Stimulated activated naive CD4-positive, alpha-beta T cell (primary cell): ENCODE results near the gene GANAB.
"Not testable (repeated sequence)": the region's sequence is repeated elsewhere in the genome, so short reads cannot be mapped to it uniquely, and the experiment has no call there.

Experiments used
- DNase-seq, 6 experiments: peaks; one replicate each; lab custom pipeline; 2025; lab: John Stamatoyannopoulos, UW

Gene GANAB

DNA sequence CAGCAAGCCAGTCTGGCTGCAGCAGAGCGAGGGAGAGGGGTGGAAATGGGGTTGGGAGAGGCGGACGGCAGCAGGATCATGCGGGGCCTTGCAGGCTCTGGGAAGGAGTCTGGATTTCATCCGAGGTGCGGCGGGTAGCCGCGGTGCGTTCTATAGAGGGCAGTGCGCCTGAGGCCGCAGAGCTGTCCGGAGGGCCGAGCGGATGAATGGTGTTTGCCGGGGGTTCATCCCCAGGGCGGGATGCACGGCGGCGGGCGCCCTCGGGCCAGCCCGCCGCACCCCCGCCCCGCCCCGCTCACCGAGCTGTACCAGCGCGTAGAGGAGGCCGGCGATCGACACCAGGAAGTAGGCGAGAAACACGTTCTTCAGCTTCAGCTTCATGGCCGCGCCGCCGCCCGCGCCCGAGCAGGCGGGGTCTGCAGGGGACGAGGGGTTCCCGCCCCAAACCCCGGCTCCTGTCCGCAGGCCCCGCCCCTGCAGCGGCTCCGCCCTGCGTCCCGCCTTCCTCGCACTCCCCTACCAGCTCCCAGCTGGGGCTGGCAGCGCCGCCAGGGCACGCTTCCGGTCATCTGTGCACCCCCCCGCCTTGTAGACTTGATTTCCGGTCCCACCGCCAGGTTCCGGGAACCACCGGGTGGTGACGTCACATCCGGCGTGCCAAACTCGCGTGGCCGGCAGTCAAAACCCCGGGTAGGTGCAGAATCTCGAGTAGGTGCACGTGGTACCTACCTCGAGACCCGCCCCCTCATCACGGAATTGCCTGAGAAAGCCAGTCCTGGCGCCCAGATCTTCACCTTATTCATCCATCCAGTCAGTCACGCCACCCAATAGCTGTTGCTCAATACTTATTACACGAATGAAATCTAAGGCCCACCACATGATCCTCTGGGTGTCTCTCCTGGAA lies 24.6 kb downstream of the GANAB start, which contains the start of gene B3GAT3:
Gene B3GAT3, minus strand, starts transcription at position 420 of the 904 bp plus-strand sequence. Its CDS starts 39 bp downstream, at position 381.
- peak; percentile 91 to 96 (median 93) for DNase-seq

DNA sequence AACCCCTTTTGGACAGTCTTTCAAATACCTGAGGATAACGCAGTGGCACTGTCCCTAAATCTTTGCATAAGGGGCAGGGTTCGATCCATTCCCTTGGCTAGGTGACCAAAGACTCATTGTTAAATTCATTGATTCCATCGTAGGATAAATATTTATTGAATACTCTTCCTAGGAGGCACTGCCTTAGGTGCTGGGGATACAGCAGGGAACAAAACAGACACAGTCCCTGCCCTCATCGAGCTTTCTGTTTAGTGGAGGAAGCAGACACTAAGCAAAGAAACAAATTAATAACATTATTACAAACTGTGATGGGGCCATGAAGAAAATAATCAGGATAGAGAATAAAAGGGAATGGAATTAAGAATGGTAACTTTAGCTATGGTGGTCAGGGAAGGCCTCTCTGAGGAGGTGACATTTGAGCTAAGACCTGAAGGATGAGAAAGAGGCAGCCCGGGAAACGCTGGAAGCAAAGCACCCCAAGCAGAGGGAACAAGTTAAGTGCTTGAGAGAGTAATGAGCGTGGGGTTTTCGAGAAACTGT lies 25.3 kb downstream of the GANAB start:
- no peak for DNase-seq

- not testable (repeated sequence) for DNase-seq
Observed at GRCh38 chr11:62616957-62617356, 29.5 kb downstream of the GANAB start.

- no peak for DNase-seq
Observed at GRCh38 chr11:62615521-62615920, 30.9 kb downstream of the GANAB start.

DNA sequence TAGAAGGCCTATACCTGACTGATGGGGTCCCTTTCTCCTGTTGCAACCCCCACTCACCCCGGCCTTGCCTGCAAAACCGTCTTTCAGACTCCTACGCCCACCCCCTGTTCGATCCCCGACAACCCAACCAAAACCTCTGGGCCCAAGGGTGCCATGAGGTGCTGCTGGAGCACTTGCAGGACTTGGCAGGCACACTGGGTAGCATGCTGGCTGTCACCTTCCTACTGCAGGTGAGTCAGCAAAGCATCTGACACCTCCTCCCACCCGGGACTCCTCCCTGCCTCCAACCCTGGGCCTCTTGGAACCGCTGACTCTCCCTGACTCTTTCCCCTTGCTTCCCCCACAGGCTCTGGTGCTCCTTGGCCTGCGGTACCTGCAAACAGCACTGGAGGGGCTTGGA lies 32.1 kb downstream of the GANAB start:
- no peak for DNase-seq

- DNase-seq: peak in 2 of 6 experiments; percentile 28 to 40
Observed at GRCh38 chr11:62613291-62613778, 33.1 kb downstream of the GANAB start.

DNA sequence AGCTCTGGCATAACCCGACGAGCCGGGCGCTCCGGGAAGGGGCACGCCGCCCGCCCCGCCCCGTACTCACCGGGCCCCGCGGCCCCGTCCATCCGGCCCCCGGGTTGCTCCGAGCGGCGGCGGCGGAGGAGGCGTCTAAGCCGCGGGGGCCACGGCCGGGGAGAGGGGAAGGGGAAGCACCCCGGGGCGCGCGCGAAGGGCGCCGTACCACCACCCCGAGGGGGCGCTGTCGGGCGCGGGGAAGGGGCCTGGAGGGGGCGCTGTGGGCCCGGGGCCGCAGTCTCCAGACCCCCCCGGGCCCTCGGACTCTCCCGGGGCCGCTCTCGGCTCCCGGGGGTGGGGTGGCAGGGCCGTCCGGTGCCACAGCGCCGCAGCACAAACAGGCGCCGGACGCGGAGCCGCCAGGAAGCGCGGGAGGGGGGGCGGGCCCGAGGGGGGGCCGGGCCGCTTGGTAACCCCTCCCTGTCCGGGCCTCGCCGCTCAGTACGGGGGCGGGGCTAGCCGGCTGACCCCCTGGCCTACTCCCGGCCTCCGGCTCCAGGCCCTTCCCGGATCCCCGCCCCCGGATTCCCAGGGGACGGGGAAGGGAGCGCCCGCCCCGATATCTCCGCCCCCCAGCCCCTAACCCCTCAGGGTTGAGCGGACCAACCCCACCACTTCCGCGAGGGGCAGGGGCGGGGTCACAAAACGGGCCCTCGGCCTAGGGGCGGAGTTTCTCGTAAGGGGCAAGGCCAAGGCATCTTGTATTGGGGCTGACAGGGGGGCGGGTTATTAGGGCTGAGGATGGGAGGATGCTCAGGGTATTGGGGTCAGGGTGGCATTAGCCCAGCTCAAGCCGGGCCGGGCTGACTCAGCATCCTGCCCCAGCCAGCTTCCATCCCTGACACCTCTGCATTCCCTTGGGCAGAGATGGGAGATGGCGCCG lies 33.8 kb downstream of the GANAB start, which contains the start of the genes EML3 and ROM1:
Gene EML3, minus strand, starts transcription at position 410 of the 925 bp plus-strand sequence. Its CDS starts 318 bp downstream, at position 92.
Gene ROM1, plus strand, starts transcription at position 892 of the 925 bp plus-strand sequence. Its CDS starts 25 bp downstream, at position 917.
- peak; percentile 72 to 90 (median 82) for DNase-seq

GRCh38 chr11:62611705-62612365 lies 34.6 kb downstream of the GANAB start:
- peak in 4 of 6 experiments; percentile 43 to 66 (median 65) for DNase-seq

GRCh38 chr11:62610814-62611704 lies 35.4 kb downstream of the GANAB start:
- DNase-seq: no peak

DNA sequence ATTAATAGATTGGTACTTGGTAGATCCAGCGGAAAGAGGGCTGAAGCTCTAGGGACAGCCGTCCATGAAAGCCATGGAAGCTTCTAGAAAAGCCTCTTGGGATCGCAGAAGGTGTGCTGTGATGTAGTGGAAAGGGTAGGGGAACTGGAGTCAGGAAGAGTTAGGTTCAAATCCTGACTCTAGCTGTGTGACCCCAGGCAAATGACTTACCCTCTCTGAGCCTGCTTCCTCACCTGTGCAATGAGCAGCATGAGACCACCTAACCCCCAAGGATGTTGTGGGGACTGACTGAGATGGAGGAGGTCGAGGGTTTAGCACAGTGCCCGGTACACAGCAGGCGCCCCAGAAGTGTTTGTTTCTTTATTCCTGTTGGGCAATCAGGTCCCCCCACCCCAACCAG lies 36.0 kb downstream of the GANAB start:
- no peak for DNase-seq

- DNase-seq: no peak
Observed at GRCh38 chr11:62608776-62609175, 37.6 kb downstream of the GANAB start.

DNA sequence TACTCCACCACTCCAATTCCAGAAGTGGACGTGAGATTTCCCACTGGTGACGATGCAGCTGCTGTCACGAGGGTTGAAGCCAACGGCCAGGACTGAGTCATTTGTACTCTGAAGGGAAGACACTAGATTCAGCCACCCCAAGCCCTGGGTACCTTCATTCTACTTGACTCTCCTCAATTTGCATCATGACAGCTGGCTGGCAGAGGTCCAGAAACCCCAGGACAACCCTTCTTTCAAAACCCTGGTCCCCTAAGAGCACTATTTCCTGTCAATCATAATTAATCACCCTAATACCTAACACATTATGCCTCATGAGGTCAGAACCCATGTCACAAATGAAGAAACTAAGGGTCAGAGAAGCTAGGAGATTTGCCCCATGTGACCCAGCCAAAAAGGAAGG lies 38.7 kb downstream of the GANAB start:
- DNase-seq: no peak

DNA sequence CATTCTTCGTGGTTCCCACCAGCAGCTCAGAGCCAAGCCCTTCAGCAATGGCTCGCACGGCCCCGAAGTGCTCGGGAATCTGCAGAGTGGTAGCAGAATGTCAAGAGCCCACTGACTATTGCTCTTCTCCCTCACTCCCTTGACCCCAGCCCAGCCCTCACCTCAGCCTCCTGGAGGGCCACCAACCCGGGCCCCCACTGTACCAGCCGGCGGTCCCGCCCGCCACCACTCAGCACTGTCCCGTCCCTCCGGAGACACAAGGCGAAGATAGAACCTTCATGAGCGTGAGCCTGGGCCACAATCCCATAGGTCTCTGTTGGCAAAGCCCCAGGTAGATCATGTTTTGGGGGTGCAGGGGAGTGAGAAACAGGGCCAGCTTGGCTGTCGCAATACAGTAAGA lies 40.5 kb downstream of the GANAB start:
- no peak for DNase-seq

- DNase-seq: no peak
Observed at GRCh38 chr11:62605467-62605866, 40.9 kb downstream of the GANAB start.

GRCh38 chr11:62604460-62605120 lies 41.8 kb downstream of the GANAB start:
- DNase-seq: no peak

- no peak for DNase-seq
Observed at GRCh38 chr11:62603776-62604299, 42.6 kb downstream of the GANAB start.

DNA sequence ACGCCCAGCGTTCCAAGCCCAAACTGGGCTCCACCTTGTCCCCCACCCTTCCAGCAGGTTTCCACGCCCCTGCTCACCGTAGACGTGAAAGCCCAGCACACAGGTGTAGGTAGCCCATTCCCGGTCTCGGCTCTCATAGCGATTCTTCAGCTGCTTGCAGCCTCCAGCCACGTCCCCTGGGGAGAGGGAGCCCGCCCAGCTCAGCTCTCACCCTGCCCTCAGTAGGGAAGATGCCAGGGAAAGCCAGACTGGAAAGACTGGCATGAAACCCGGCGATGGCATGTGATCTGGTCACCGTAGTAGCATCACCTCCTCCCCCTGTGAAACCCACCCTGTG lies 43.4 kb downstream of the GANAB start:
- DNase-seq: no peak

- DNase-seq: peak in 2 of 6 experiments; percentile 5 to 66
Observed at GRCh38 chr11:62602141-62603071, 44.0 kb downstream of the GANAB start.
